ENCODE results near the gene BCL2L12.
"Not testable (repeated sequence)": the region's sequence is repeated elsewhere in the genome, so short reads cannot be mapped to it uniquely, and the experiment has no call there.

The BCL2L12 gene

GRCh38 chr19:49665351-49666119 lies at the start of gene BCL2L12, which contains the start of gene IRF3:
Gene BCL2L12 (plus strand): TSS chr19:49665933. CDS start chr19:49666693, 760 bp downstream.
Gene IRF3 (minus strand): TSS chr19:49665857. CDS start chr19:49664838, 1,019 bp downstream.
- DNase-seq, result peak; percentile 98

GRCh38 chr19:49616532-49616931 lies 49.2 kb upstream of the BCL2L12 start:
- no peak for DNase-seq

GRCh38 chr19:49616945-49617344 lies 48.8 kb upstream of the BCL2L12 start:
- no peak for DNase-seq

GRCh38 chr19:49617860-49618259 lies 47.9 kb upstream of the BCL2L12 start:
- not testable (repeated sequence) for DNase-seq

GRCh38 chr19:49624967-49625910 lies 40.5 kb upstream of the BCL2L12 start:
- DNase-seq, result no peak

GRCh38 chr19:49626226-49626625 lies 39.5 kb upstream of the BCL2L12 start:
- no peak for DNase-seq

GRCh38 chr19:49629659-49630058 lies 36.1 kb upstream of the BCL2L12 start:
- no peak for DNase-seq

GRCh38 chr19:49631014-49631588 lies 34.6 kb upstream of the BCL2L12 start:
- no peak for DNase-seq

- DNase-seq, result no peak
Observed at GRCh38 chr19:49631610-49632192, 34.0 kb upstream of the BCL2L12 start.

GRCh38 chr19:49632576-49632975 lies 33.2 kb upstream of the BCL2L12 start:
- no peak for DNase-seq

- not testable (repeated sequence) for DNase-seq
Observed at GRCh38 chr19:49633273-49633672, 32.5 kb upstream of the BCL2L12 start.

- DNase-seq, result no peak
Observed at GRCh38 chr19:49635530-49636232, 30.1 kb upstream of the BCL2L12 start.

- no peak for DNase-seq
Observed at GRCh38 chr19:49636233-49636932, 29.4 kb upstream of the BCL2L12 start.

- DNase-seq, result peak; percentile 59
Observed at GRCh38 chr19:49637821-49638738, 27.7 kb upstream of the BCL2L12 start.

- DNase-seq, result no peak
Observed at GRCh38 chr19:49639401-49640112, 26.2 kb upstream of the BCL2L12 start.

GRCh38 chr19:49640113-49640898 lies 25.4 kb upstream of the BCL2L12 start, which contains the start of gene RRAS:
Gene RRAS (minus strand): TSS chr19:49640143. CDS start chr19:49640098, 45 bp downstream.
- DNase-seq, result peak; percentile 100

- peak; percentile 99 for DNase-seq
Observed at GRCh38 chr19:49641688-49642491, 23.8 kb upstream of the BCL2L12 start, which contains the start of gene SCAF1. Gene SCAF1 (plus strand): TSS chr19:49642209. CDS start chr19:49645027, 2,818 bp downstream.
